CD4-positive, alpha-beta T cell treated with Interleukin-6 at 100 ng/mL for 8 hours (primary cell): Measurements from ENCODE around the gene ZNF121.

Source experiments
- DNase-seq: peaks from one replicate; pipeline ENCODE4 v3.0.0-alpha.2; 2020; ENCODE audit warnings: mixed read lengths, low spot score

ZNF121 gene

GRCh38 chr19:9538183-9539058 is 45.9 kb downstream of the ZNF121 start, which contains the start of gene ZNF426:
Gene ZNF426 (minus strand): TSS chr19:9538645. CDS start chr19:9536232, 2,413 bp downstream.
- DNase-seq: peak; percentile 78

- no peak for DNase-seq
These were observed 48.4 kb downstream of the ZNF121 start for GRCh38 chr19:9535934-9536333.

- DNase-seq: no peak
These were observed 52.4 kb downstream of the ZNF121 start for GRCh38 chr19:9531933-9532332.

GRCh38 chr19:9528757-9529336 is 55.5 kb downstream of the ZNF121 start:
- DNase-seq: no peak

GRCh38 chr19:9523885-9524474 is 60.3 kb downstream of the ZNF121 start:
- DNase-seq: no peak
